ENCODE results near the gene TMEM9. TPM values are rescaled to one million over a fixed set of nuclear protein-coding genes. Genes with fewer than 3 reads are reported as not detected.

Gene TMEM9
- total RNA-seq, 1 experiment from 2014 or later = 50.2 TPM

- CTCF ChIA-PET = interaction anchor here (0.6 kb wide), 1 partner anchor 33 kb away, joined by 3 read pairs; no protein-coding TSS in a partner anchor
- no peak for ATAC-seq
- POLR2A ChIA-PET = no interaction called here
- no peak for TF ChIP-seq TCF7L2 (IDR thresholded peaks at IDR 0.05; ENCODE audit: low read depth, low read length)
- TF ChIP-seq SIN3A (IDR thresholded peaks at IDR 0.05; ENCODE audit: borderline replicate concordance, insufficient read depth, low read depth, low read length) = no peak
- TF ChIP-seq REST (IDR thresholded peaks at IDR 0.05; ENCODE audit: insufficient read depth in 1 of 2, low read depth in 2 of 2, low read length in 1 of 2) = no peak
- no peak for TF ChIP-seq POLR2AphosphoS5 (IDR thresholded peaks at IDR 0.05; ENCODE audit: low read depth, low read length)
- no peak for TF ChIP-seq CTCF (IDR thresholded peaks at IDR 0.05)
- Histone ChIP-seq H3K4me3 (ENCODE audit: low read depth in 2 of 2, low read length in 2 of 2) (no peak overlapping the region), H3K9me3 (ENCODE audit: control insufficient read depth, insufficient read depth, low read depth, low read length) (no peaks in the 10 kb centered on the region), H3K27ac (ENCODE audit: low read length) (no peak overlapping the region), H3K4me1 (ENCODE audit: control insufficient read depth, insufficient read depth, low read length) (no peaks in the 10 kb centered on the region), H3K36me3 (ENCODE audit: control insufficient read depth, insufficient read depth, low read length) (peaks cover 3% of the 10 kb centered on the region; the same call in 1 of the 2 replicates), H3K27me3 (ENCODE audit: control insufficient read depth, insufficient read depth, low read length) (no peaks in the 10 kb centered on the region)
- intact Hi-C loops (cut with micrococcal nuclease; ENCODE audit: unreplicated experiment) (no loop called here), in situ Hi-C loops (cut with HindIII; ENCODE audit: low pct_unique_long_range_greater_than_20kb, low sequenced_read_pairs) (no loop called here)
- DNase-seq (ENCODE audit: low read depth, low spot score) = no peak
- no TSS peak for BruUV-seq (replicated peaks)
These were observed 9.6 kb downstream of the TMEM9 start for GRCh38 chr1:201144701-201145100.

- no peak overlapping the region for H3K27ac ChIP-seq (ENCODE audit: low read length)
- 0 out of 2 replicates have a peak, but pooled peaks cover 3% of the 10 kb centered on the region for H3K36me3 ChIP-seq (ENCODE audit: control insufficient read depth, insufficient read depth, low read length)
- ATAC-seq = no peak
- TF ChIP-seq CTCF (IDR thresholded peaks at IDR 0.05) (no peak), SIN3A (IDR thresholded peaks at IDR 0.05; ENCODE audit: borderline replicate concordance, insufficient read depth, low read depth, low read length) (no peak), REST (IDR thresholded peaks at IDR 0.05; ENCODE audit: insufficient read depth in 1 of 2, low read depth in 2 of 2, low read length in 1 of 2) (no peak), TCF7L2 (IDR thresholded peaks at IDR 0.05; ENCODE audit: low read depth, low read length) (no peak), POLR2AphosphoS5 (IDR thresholded peaks at IDR 0.05; ENCODE audit: low read depth, low read length) (no peak)
- ChIA-PET POLR2A (no interaction called here), CTCF (no interaction called here)
- no peaks in the 10 kb centered on the region for H3K27me3 ChIP-seq (ENCODE audit: control insufficient read depth, insufficient read depth, low read length)
- BruUV-seq (replicated peaks) = no TSS peak
- no peak overlapping the region for H3K4me3 ChIP-seq (ENCODE audit: low read depth in 2 of 2, low read length in 2 of 2)
- intact Hi-C loops (cut with micrococcal nuclease; ENCODE audit: unreplicated experiment) = no loop called here
- no peaks in the 10 kb centered on the region for H3K4me1 ChIP-seq (ENCODE audit: control insufficient read depth, insufficient read depth, low read length)
- H3K9me3 ChIP-seq (ENCODE audit: control insufficient read depth, insufficient read depth, low read depth, low read length) = no peaks in the 10 kb centered on the region
- in situ Hi-C loops (cut with HindIII; ENCODE audit: low pct_unique_long_range_greater_than_20kb, low sequenced_read_pairs) = no loop called here
- no peak for DNase-seq (ENCODE audit: low read depth, low spot score)
These were observed 10.3 kb downstream of the TMEM9 start for GRCh38 chr1:201143726-201144635.
